ENCODE results near the gene CYP2S1. TPM values are rescaled to one million over a fixed set of nuclear protein-coding genes. Genes with fewer than 3 reads are reported as not detected.

The CYP2S1 gene
- total and polyA plus RNA-seq, 9 of the 15 experiments (the other 6 are each of a cell fraction or from before 2014, with no cell fraction given), result 0.07 to 1.9 (median 0.41) TPM

DNA sequence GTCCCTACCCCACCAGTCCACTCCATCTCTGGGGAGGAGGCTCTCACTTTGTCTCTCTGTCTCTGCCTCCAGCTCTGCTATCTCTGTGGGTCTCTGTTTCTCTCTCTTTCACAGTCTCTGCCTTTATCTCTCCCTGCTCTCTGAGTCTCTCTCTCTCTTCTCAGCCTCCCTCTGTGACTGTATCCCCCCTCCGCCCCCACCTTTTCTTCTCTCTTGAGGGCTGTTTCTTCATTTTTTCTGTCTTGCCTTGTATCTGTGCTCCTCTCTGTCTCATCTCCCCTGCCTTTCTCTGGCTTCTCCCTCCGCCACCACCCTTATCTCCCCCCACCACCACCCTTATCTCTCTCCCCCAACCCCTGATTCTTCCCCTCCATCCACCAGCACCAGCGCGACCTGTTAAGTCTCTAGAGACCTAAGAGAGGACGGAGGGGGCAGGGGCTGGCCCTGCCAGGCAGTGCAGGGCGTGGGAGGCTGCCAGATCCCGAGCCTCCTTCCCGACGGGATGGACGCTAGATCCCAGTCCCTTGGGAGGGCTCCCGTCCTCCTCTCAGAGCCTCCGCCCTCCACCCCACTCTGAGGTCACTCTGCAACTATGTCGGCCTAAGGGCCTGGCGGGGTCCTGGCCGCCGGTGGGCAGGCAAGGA, 27.0 kb downstream of the CYP2S1 start (continued):
- TF ChIP-seq MTA1 (IDR thresholded peaks at IDR 0.05; ENCODE audit: borderline replicate concordance) (peak; percentile 52; the same call in 1 of the 2 replicates), BRD9 (IDR thresholded peaks at IDR 0.05; ENCODE audit: low read depth, partially characterized antibody) (no peak), RBM17 (IDR thresholded peaks at IDR 0.05; ENCODE audit: borderline replicate concordance, low read depth, low read length) (no peak), FOXA3 (CRISPR knock-in tag; conservative IDR thresholded peaks at IDR 0.05 in 1 of 2, IDR thresholded peaks at IDR 0.05 in 1 of 2) (no peak), ZNF253 (CRISPR knock-in tag; conservative IDR thresholded peaks at IDR 0.05) (no peak), ZBTB7A (IDR thresholded peaks at IDR 0.05; ENCODE audit: borderline replicate concordance, control insufficient read depth, low read depth, low read length) (peak; percentile 74; the same call in 1 of the 2 replicates), RAD51 (IDR thresholded peaks at IDR 0.05; ENCODE audit: borderline replicate concordance, low read depth) (no peak), TCF7L2 (IDR thresholded peaks at IDR 0.05; ENCODE audit: low read depth, low read length) (no peak), TEAD2 (tag; IDR thresholded peaks at IDR 0.05) (no peak), TEAD4 (IDR thresholded peaks at IDR 0.05; ENCODE audit: low read length) (peak; percentile 66; the same call in 1 of the 2 replicates), TEAD4 (CRISPR knock-in tag; IDR thresholded peaks at IDR 0.05; ENCODE audit: borderline replicate concordance) (no peak), MAZ (CRISPR knock-in tag; conservative IDR thresholded peaks at IDR 0.05 in 1 of 2, IDR thresholded peaks at IDR 0.05 in 1 of 2) (peak in 1 of 2 experiments; percentile 65; a peak in 3 of 4 replicates), NFRKB (IDR thresholded peaks at IDR 0.05; ENCODE audit: low read depth) (no peak), TAF7 (tag; IDR thresholded peaks at IDR 0.05) (no peak), SNRNP70 (optimal IDR thresholded peaks at IDR 0.05; ENCODE audit: low read depth, low read length) (no peak)
- TF ChIP-seq, protein P1, sequence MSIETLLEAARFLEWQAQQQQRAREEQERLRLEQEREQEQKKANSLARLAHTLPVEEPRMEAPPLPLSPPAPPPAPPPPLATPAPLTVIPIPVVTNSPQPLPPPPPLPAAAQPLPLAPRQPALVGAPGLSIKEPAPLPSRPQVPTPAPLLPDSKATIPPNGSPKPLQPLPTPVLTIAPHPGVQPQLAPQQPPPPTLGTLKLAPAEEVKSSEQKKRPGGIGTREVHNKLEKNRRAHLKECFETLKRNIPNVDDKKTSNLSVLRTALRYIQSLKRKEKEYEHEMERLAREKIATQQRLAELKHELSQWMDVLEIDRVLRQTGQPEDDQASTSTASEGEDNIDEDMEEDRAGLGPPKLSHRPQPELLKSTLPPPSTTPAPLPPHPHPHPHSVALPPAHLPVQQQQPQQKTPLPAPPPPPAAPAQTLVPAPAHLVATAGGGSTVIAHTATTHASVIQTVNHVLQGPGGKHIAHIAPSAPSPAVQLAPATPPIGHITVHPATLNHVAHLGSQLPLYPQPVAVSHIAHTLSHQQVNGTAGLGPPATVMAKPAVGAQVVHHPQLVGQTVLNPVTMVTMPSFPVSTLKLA (conservative IDR thresholded peaks at IDR 0.05), result peak in 1 of 2 experiments; percentile 34; a peak in 1 of 4 replicates
- TF ChIP-seq, protein P2, sequence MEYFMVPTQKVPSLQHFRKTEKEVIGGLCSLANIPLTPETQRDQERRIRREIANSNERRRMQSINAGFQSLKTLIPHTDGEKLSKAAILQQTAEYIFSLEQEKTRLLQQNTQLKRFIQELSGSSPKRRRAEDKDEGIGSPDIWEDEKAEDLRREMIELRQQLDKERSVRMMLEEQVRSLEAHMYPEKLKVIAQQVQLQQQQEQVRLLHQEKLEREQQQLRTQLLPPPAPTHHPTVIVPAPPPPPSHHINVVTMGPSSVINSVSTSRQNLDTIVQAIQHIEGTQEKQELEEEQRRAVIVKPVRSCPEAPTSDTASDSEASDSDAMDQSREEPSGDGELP (CRISPR knock-in tag; IDR thresholded peaks at IDR 0.05; ENCODE audit: borderline replicate concordance), result no peak
- TF ChIP-seq, protein P3, sequence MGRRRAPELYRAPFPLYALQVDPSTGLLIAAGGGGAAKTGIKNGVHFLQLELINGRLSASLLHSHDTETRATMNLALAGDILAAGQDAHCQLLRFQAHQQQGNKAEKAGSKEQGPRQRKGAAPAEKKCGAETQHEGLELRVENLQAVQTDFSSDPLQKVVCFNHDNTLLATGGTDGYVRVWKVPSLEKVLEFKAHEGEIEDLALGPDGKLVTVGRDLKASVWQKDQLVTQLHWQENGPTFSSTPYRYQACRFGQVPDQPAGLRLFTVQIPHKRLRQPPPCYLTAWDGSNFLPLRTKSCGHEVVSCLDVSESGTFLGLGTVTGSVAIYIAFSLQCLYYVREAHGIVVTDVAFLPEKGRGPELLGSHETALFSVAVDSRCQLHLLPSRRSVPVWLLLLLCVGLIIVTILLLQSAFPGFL (CRISPR knock-in tag; IDR thresholded peaks at IDR 0.05), result no peak
- TF ChIP-seq, protein P4, sequence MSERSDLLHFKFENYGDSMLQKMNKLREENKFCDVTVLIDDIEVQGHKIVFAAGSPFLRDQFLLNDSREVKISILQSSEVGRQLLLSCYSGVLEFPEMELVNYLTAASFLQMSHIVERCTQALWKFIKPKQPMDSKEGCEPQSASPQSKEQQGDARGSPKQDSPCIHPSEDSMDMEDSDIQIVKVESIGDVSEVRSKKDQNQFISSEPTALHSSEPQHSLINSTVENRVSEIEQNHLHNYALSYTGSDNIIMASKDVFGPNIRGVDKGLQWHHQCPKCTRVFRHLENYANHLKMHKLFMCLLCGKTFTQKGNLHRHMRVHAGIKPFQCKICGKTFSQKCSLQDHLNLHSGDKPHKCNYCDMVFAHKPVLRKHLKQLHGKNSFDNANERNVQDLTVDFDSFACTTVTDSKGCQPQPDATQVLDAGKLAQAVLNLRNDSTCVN (CRISPR knock-in tag; IDR thresholded peaks at IDR 0.05), result no peak
- TF ChIP-seq, protein P5, sequence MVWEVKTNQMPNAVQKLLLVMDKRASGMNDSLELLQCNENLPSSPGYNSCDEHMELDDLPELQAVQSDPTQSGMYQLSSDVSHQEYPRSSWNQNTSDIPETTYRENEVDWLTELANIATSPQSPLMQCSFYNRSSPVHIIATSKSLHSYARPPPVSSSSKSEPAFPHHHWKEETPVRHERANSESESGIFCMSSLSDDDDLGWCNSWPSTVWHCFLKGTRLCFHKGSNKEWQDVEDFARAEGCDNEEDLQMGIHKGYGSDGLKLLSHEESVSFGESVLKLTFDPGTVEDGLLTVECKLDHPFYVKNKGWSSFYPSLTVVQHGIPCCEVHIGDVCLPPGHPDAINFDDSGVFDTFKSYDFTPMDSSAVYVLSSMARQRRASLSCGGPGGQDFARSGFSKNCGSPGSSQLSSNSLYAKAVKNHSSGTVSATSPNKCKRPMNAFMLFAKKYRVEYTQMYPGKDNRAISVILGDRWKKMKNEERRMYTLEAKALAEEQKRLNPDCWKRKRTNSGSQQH (CRISPR knock-in tag; IDR thresholded peaks at IDR 0.05), result 0 out of 2 replicates have a peak, but pooled peaks have one; percentile 11
